GM12865 (cell line): ENCODE data around the gene GLRX.
"Not testable (repeated sequence)": the region's sequence is repeated elsewhere in the genome, so short reads cannot be mapped to it uniquely, and the experiment has no call there.

Experiments used
- DNase-seq: peaks from one replicate; pipeline ENCODE4 v3.0.0; 2010; ENCODE audit warnings: low read depth
- H3K4me3 ChIP-seq: 2 replicates; pipeline ENCODE4 v1.5.1; 2011; ENCODE audit warnings: mild to moderate bottlenecking, low read depth, low read length, control low read depth
- TF ChIP-seq, protein P1 (sequence below): IDR thresholded peaks from 2 replicates; pipeline ENCODE4 v1.5.1; 2011; ENCODE audit warnings: low read length, control low read depth, low read depth, inconsistent platforms; ENCODE audit not compliant: insufficient read depth; ENCODE audit errors: missing control alignments

The GLRX gene

DNA sequence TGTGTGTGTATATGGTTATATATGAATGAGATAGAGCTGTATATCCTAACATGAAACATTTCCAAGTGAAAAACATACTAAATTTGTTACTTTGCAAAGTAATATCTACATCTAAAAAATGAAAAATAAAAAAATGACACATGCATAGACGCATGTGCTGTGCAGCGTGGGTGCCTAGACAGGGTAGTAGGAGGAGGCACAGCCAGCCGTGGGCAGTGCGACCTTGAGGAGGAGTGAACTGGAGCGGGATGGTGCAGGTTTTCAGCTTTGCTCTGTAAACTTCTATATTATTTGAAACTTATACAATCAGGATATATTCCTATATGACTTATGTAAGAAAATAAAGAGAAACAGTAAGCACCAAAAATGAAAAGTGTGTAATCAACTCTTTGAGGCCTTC is 15.0 kb upstream of the GLRX start:
- TF ChIP-seq, protein P1, sequence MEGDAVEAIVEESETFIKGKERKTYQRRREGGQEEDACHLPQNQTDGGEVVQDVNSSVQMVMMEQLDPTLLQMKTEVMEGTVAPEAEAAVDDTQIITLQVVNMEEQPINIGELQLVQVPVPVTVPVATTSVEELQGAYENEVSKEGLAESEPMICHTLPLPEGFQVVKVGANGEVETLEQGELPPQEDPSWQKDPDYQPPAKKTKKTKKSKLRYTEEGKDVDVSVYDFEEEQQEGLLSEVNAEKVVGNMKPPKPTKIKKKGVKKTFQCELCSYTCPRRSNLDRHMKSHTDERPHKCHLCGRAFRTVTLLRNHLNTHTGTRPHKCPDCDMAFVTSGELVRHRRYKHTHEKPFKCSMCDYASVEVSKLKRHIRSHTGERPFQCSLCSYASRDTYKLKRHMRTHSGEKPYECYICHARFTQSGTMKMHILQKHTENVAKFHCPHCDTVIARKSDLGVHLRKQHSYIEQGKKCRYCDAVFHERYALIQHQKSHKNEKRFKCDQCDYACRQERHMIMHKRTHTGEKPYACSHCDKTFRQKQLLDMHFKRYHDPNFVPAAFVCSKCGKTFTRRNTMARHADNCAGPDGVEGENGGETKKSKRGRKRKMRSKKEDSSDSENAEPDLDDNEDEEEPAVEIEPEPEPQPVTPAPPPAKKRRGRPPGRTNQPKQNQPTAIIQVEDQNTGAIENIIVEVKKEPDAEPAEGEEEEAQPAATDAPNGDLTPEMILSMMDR = no peak
- DNase-seq = no peak
- H3K4me3 ChIP-seq = no peak overlapping the region

DNA sequence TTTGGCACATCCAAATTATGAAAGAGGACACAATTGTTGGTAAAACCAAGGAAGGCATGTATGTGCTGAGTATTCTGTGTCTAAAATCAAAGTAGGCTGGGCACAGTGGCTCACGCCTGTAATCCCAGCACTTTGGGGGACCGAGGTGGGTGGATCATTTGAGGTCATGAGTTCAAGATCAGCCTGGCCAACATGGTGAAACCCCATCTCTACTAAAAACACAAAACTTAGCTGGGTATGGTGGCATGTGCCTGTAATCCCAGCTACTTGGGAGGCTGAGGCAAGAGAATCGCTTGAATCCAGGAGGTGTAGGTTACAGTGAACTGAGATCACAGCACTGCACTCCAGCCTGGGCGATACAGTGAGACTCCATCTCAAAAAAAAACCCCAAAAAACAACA is 14.4 kb upstream of the GLRX start:
- H3K4me3 ChIP-seq, DNase-seq: not testable (repeated sequence)

DNA sequence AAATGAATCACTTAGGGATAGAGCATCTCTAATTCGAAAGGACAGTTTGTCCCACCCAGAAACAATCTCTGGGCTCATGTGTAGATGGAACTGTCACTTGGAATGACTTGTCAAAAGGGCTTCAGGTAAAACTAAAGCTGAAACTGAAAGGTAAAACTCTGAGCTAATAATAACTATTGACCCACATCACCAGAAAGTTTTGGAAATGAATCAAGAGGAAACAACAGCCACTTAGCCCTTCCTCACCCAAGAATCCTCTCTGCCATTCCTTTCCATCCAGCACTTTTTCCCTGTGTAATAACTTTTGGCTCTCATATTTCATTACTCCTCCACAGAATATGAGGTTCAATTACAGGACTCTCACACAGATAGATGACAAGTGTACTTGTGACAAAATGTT is 14.0 kb upstream of the GLRX start:
- peak overlapping the region; percentile 78 for H3K4me3 ChIP-seq
- DNase-seq = peak; percentile 57
- TF ChIP-seq, protein P1 = no peak

DNA sequence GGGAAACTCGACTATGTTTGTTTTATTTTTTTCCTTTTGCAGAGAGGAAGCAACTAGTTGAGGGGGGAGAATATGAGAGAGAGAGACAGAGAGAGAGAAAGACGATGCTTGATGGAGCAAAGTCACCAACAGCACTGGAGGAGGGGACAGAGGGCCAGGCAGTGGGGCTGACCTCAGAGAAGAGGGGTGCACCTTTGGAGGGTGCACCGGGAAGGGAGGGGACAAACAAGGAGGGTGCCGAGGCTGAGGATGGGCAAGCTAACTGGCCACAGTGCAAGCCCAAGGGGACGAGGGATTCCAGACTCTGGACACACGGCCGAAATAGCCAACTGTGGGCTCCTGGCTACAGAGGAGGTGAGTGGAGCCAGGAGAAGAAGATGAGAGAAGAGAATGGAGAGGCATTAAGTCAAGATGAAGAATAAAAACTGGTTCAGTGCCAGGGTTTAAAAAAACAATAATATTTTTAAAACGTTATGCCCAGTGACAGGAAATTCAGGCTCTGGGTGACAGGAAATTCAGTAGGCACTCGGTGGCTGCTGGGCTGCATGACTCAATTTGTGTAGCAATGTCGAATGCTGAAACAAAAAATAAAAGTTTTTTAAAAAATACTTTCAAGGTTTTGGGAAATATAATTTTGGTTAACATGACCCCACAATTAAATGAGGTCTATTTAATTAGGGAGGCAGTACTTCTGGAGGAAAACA is 13.3 kb upstream of the GLRX start:
- peak overlapping the region; percentile 78 for H3K4me3 ChIP-seq

DNA sequence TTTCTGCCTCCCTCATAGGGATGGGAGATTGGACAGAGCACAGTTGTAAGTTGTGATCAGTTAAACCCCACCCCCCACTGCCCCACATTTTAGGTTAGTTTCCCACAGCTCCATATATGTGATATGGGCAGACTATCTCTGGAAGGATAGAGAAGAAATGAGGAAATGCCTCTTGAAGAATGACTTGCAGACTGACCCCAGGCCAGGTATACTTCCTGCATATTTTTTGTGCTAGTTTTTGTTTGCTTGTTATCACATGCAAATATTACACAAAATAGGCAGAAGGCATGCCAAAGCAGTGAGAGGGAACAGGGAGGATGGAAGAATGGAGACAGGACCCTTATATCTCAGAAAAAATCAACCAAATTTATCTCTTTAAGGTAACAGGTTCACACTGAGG is 10.1 kb upstream of the GLRX start:
- TF ChIP-seq, protein P1 = no peak
- no peak for DNase-seq
- H3K4me3 ChIP-seq = no peak overlapping the region

More for the DNA sequence above, 13.3 kb upstream of the GLRX start:
- TF ChIP-seq, protein P1 = no peak
- DNase-seq = no peak

DNA sequence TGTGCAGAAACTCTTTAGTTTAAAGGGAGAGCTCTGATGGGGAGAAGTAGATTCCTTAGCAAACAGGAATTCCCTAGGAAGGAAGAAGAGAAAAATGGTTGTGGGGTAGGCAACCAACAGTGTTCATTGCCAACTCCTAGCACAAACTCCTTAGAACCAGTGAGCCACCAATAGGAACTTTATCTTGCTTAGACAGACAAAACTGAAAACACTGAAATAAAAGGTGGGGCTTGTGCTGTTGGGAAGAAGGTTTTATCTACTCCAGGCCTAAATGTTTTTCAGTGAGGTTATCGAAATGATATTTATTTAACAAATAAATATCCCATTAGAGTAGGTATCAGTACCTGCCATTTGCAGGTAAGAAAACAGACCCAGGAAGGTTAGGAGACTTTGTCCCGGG is 7.7 kb upstream of the GLRX start:
- H3K4me3 ChIP-seq = no peak overlapping the region
- TF ChIP-seq, protein P1 = no peak
- no peak for DNase-seq

DNA sequence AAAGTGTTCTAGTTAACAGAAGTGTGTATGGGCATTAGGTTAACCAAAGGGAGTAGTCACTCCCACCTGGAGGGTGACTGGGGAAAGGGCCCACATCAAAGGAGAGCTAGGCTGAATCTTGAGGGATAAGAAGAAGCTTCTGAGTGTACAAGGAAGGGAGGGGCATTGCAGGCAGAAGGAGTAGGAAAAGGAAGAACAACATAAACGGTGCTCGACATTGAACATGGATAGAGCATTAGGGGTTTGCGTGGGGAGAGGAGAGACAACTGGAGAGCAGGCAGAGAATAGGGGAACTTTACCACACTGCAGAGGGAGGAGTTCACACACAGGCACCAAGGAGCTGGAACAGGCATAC is 5.3 kb upstream of the GLRX start:
- TF ChIP-seq, protein P1 = no peak
- DNase-seq = no peak
- no peak overlapping the region for H3K4me3 ChIP-seq
